ENCODE measurements around the gene ERC1.

ERC1 gene

DNA sequence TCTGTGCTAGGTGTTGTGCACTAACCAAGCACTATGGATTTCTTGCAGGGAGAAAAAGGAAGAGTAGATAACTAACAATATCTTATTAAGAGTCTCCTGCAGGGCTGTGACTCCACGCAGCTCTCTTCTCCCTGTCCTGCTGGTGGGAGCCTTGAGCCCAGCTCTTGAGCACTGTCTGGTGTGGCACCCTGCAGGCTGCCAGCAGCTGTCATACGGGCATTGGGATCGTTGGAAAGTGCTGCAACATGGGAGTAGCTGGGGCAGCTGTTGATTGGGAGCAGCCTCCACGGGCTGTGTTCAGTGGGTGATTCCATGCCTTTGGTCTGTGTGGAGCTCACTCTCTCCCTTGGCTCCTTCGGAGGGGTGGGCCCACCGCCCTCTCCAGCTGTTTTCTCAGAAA is 478.0 kb downstream of the ERC1 start:
- no peak for TF ChIP-seq EZH2 (optimal IDR thresholded peaks at IDR 0.05; ENCODE audit: low read depth, low read length)
- no peak for TF ChIP-seq EZH2phosphoT487 (IDR thresholded peaks at IDR 0.05; ENCODE audit: low read length)
- TF ChIP-seq, protein P1, sequence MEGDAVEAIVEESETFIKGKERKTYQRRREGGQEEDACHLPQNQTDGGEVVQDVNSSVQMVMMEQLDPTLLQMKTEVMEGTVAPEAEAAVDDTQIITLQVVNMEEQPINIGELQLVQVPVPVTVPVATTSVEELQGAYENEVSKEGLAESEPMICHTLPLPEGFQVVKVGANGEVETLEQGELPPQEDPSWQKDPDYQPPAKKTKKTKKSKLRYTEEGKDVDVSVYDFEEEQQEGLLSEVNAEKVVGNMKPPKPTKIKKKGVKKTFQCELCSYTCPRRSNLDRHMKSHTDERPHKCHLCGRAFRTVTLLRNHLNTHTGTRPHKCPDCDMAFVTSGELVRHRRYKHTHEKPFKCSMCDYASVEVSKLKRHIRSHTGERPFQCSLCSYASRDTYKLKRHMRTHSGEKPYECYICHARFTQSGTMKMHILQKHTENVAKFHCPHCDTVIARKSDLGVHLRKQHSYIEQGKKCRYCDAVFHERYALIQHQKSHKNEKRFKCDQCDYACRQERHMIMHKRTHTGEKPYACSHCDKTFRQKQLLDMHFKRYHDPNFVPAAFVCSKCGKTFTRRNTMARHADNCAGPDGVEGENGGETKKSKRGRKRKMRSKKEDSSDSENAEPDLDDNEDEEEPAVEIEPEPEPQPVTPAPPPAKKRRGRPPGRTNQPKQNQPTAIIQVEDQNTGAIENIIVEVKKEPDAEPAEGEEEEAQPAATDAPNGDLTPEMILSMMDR (IDR thresholded peaks at IDR 0.05; ENCODE audit: low read length): no peak

DNA sequence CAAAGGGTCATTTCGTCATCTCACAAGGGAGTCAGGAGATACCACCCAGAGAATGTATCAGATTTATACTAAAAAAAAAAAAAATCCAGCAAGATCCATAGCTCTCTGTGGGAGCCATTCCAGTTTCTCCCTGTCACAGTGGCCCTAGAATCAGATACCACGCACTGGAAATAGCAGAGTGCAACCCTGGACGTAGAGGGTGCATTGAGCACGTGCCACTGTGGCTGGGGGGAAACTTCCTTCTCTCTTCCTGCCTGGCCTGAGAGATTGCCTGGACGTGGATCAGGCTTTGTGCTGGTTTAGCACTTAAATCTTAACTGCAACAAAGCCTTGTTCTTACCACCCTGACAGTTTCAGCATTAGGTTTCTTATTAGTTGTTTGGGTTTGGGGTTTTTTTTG is 479.0 kb downstream of the ERC1 start:
- Histone ChIP-seq H3K79me2 (ENCODE audit: low read length) (no peaks in the 10 kb centered on the region), H3K4me1 (ENCODE audit: low read length) (no peaks in the 10 kb centered on the region), H3K4me3 (ENCODE audit: low read length) (no peak overlapping the region), H3K27me3 (replicated peaks; ENCODE audit: insufficient read depth, low read length) (no peaks in the 10 kb centered on the region), H3F3A (ENCODE audit: insufficient read depth, low read length) (no peaks in the 10 kb centered on the region), H2AFZ (ENCODE audit: low read length) (no peak overlapping the region), H3K4me2 (ENCODE audit: low read depth, low read length) (no peak overlapping the region), H3K9me3 (replicated peaks; ENCODE audit: insufficient read depth, low read length) (no peaks in the 10 kb centered on the region), H4K20me1 (ENCODE audit: insufficient read depth, low read length) (no peaks in the 10 kb centered on the region), H3K9me2 (replicated peaks; ENCODE audit: insufficient read depth, low read length) (no peaks in the 10 kb centered on the region), H3K36me3 (replicated peaks; ENCODE audit: insufficient read depth, low read length) (no peaks in the 10 kb centered on the region), H3K27ac (ENCODE audit: low read length) (no peak overlapping the region), H3K9ac (ENCODE audit: low read length) (no peak overlapping the region)
- DNase-seq: no peak
- TF ChIP-seq EZH2phosphoT487 (IDR thresholded peaks at IDR 0.05; ENCODE audit: low read length): no peak
- TF ChIP-seq, protein P1 (IDR thresholded peaks at IDR 0.05; ENCODE audit: low read length): no peak
- no peak for TF ChIP-seq EZH2 (optimal IDR thresholded peaks at IDR 0.05; ENCODE audit: low read depth, low read length)

More for the DNA sequence above, 478.0 kb downstream of the ERC1 start:
- H3K4me2 ChIP-seq (ENCODE audit: low read depth, low read length): no peak overlapping the region
- DNase-seq: no peak
- no peaks in the 10 kb centered on the region for H3F3A ChIP-seq (ENCODE audit: insufficient read depth, low read length)
- no peaks in the 10 kb centered on the region for H3K79me2 ChIP-seq (ENCODE audit: low read length)
- no peak overlapping the region for H3K4me3 ChIP-seq (ENCODE audit: low read length)
- H2AFZ ChIP-seq (ENCODE audit: low read length): no peak overlapping the region
- no peaks in the 10 kb centered on the region for H3K36me3 ChIP-seq (replicated peaks; ENCODE audit: insufficient read depth, low read length)
- no peak overlapping the region for H3K27ac ChIP-seq (ENCODE audit: low read length)
- H3K27me3 ChIP-seq (replicated peaks; ENCODE audit: insufficient read depth, low read length): no peaks in the 10 kb centered on the region
- no peaks in the 10 kb centered on the region for H3K9me3 ChIP-seq (replicated peaks; ENCODE audit: insufficient read depth, low read length)
- no peaks in the 10 kb centered on the region for H4K20me1 ChIP-seq (ENCODE audit: insufficient read depth, low read length)
- H3K4me1 ChIP-seq (ENCODE audit: low read length): no peaks in the 10 kb centered on the region
- no peaks in the 10 kb centered on the region for H3K9me2 ChIP-seq (replicated peaks; ENCODE audit: insufficient read depth, low read length)
- H3K9ac ChIP-seq (ENCODE audit: low read length): no peak overlapping the region

DNA sequence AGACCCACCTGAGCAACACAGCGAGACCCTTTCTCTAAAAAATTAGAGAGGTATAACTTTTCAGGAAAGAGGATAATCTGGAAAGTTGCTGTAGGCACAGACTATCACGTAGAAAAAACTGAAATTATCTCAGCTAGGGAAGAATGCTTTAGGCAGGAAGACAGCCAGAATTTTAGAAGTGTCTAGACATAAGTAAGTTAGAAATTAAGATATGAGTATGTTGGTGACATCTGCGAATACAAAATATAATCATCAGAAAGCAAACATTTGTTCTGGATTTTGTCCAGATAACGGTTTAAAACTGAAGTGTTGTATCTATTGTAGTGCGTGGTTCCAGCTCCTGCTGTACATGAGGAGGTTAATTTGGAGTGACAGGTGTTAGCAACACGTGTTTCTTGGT is 480.2 kb downstream of the ERC1 start:
- H3K27me3 ChIP-seq (replicated peaks; ENCODE audit: insufficient read depth, low read length): no peaks in the 10 kb centered on the region
- TF ChIP-seq, protein P1 (IDR thresholded peaks at IDR 0.05; ENCODE audit: low read length): no peak
- no peaks in the 10 kb centered on the region for H3K4me1 ChIP-seq (ENCODE audit: low read length)
- H3K36me3 ChIP-seq (replicated peaks; ENCODE audit: insufficient read depth, low read length): no peaks in the 10 kb centered on the region
- no peaks in the 10 kb centered on the region for H3K9me3 ChIP-seq (replicated peaks; ENCODE audit: insufficient read depth, low read length)
- no peaks in the 10 kb centered on the region for H3F3A ChIP-seq (ENCODE audit: insufficient read depth, low read length)
- H3K4me2 ChIP-seq (ENCODE audit: low read depth, low read length): no peak overlapping the region
- H3K9ac ChIP-seq (ENCODE audit: low read length): no peak overlapping the region
- no peak overlapping the region for H2AFZ ChIP-seq (ENCODE audit: low read length)
- no peaks in the 10 kb centered on the region for H4K20me1 ChIP-seq (ENCODE audit: insufficient read depth, low read length)
- no peak for DNase-seq
- H3K4me3 ChIP-seq (ENCODE audit: low read length): no peak overlapping the region
- no peak overlapping the region for H3K27ac ChIP-seq (ENCODE audit: low read length)
- no peaks in the 10 kb centered on the region for H3K79me2 ChIP-seq (ENCODE audit: low read length)
- H3K9me2 ChIP-seq (replicated peaks; ENCODE audit: insufficient read depth, low read length): no peaks in the 10 kb centered on the region

Measured in MM.1S (cell line).